NT2/D1 (cell line): ENCODE results near the gene ANKHD1.

ENCODE experiments used
- DNase-seq: peaks from one replicate; pipeline ENCODE4 v3.0.0-alpha.2; 2011; ENCODE audit warnings: low read depth, low spot score
- H3K27me3 ChIP-seq: 2 replicates; pipeline ENCODE4 v1.6.0; 2011; ENCODE audit warnings: mild to moderate bottlenecking; ENCODE audit not compliant: insufficient read length, insufficient read depth
- H3K36me3 ChIP-seq: 2 replicates; pipeline ENCODE4 v1.6.1; 2011; ENCODE audit warnings: mild to moderate bottlenecking, low read length, mixed read lengths; ENCODE audit not compliant: insufficient read depth, insufficient read length
- H3K4me1 ChIP-seq: 2 replicates; pipeline ENCODE4 v1.5.1; 2011; ENCODE audit not compliant: insufficient read depth, insufficient read length
- H3K4me3 ChIP-seq: 2 replicates; pipeline ENCODE4 v1.5.1; 2011; ENCODE audit warnings: low read depth; ENCODE audit not compliant: insufficient read length
- H3K9ac ChIP-seq: 2 replicates; pipeline ENCODE4 v1.6.0; 2011; ENCODE audit warnings: low read depth; ENCODE audit not compliant: insufficient read length
- H3K9me3 ChIP-seq: 2 replicates; pipeline ENCODE4 v1.5.1; 2011; ENCODE audit warnings: mild to moderate bottlenecking, low read length; ENCODE audit not compliant: insufficient read depth
- SUZ12 ChIP-seq: IDR thresholded peaks from 2 replicates; pipeline ENCODE4 v1.6.1; 2011; ENCODE audit not compliant: insufficient read length, insufficient read depth; ENCODE audit errors: extremely low read depth
- YY1 ChIP-seq: IDR thresholded peaks from 2 replicates; pipeline ENCODE4 v1.6.1; 2011; ENCODE audit not compliant: insufficient read length, insufficient read depth
- ZNF274 ChIP-seq: IDR thresholded peaks from 2 replicates; pipeline ENCODE4 v1.6.1; 2011; ENCODE audit warnings: mild to moderate bottlenecking, low read depth, low read length

Gene ANKHD1

GRCh38 chr5:140399979-140400729 lies 1.5 kb upstream of the ANKHD1 start:
- no peak for TF ChIP-seq YY1
- TF ChIP-seq SUZ12 = no peak
- TF ChIP-seq ZNF274 = no peak
- Histone ChIP-seq H3K4me3 (peak overlapping the region; percentile 50), H3K4me1 (no peaks in the 10 kb centered on the region), H3K9me3 (no peaks in the 10 kb centered on the region), H3K27me3 (no peaks in the 10 kb centered on the region), H3K9ac (peak overlapping the region; percentile 72), H3K36me3 (peaks cover 3% of the 10 kb centered on the region)
- DNase-seq = no peak

- Histone ChIP-seq H3K9ac (peak overlapping the region; percentile 72), H3K36me3 (peaks cover 3% of the 10 kb centered on the region), H3K27me3 (no peaks in the 10 kb centered on the region), H3K4me3 (peak overlapping the region; percentile 50), H3K4me1 (no peaks in the 10 kb centered on the region), H3K9me3 (no peaks in the 10 kb centered on the region)
- no peak for TF ChIP-seq ZNF274
- TF ChIP-seq SUZ12 = no peak
- no peak for TF ChIP-seq YY1
- peak; percentile 92 for DNase-seq
These were observed 787 bp upstream of the ANKHD1 start for GRCh38 chr5:140400730-140401361.

- Histone ChIP-seq H3K9ac (peak overlapping the region; percentile 98), H3K4me3 (peak overlapping the region; percentile 98), H3K9me3 (no peaks in the 10 kb centered on the region), H3K36me3 (peaks cover 9% of the 10 kb centered on the region), H3K4me1 (no peaks in the 10 kb centered on the region), H3K27me3 (no peaks in the 10 kb centered on the region)
- TF ChIP-seq YY1 (no peak), SUZ12 (no peak)
- no peak for DNase-seq
These were observed 833 bp downstream of the ANKHD1 start for GRCh38 chr5:140402258-140403074.

GRCh38 chr5:140403613-140404012 lies 2.0 kb downstream of the ANKHD1 start:
- no peak for DNase-seq
- no peak for TF ChIP-seq SUZ12
- TF ChIP-seq ZNF274 = no peak
- TF ChIP-seq YY1 = no peak
- Histone ChIP-seq H3K27me3 (no peaks in the 10 kb centered on the region), H3K4me3 (no peak overlapping the region), H3K4me1 (no peaks in the 10 kb centered on the region), H3K9me3 (no peaks in the 10 kb centered on the region), H3K9ac (no peak overlapping the region), H3K36me3 (peaks cover 9% of the 10 kb centered on the region)

- TF ChIP-seq ZNF274 (no peak), SUZ12 (no peak), YY1 (no peak)
- H3K4me1 ChIP-seq = no peaks in the 10 kb centered on the region
- H3K36me3 ChIP-seq = peaks cover 7% of the 10 kb centered on the region
- DNase-seq = no peak
- no peak overlapping the region for H3K9ac ChIP-seq
- H3K4me3 ChIP-seq = no peak overlapping the region
- H3K27me3 ChIP-seq = no peaks in the 10 kb centered on the region
- no peaks in the 10 kb centered on the region for H3K9me3 ChIP-seq
These were observed 7.2 kb downstream of the ANKHD1 start for GRCh38 chr5:140408750-140409241.

GRCh38 chr5:140413230-140413629 lies 11.6 kb downstream of the ANKHD1 start:
- DNase-seq = no peak
- Histone ChIP-seq H3K4me3 (no peak overlapping the region), H3K27me3 (no peaks in the 10 kb centered on the region), H3K36me3 (no peaks in the 10 kb centered on the region), H3K9me3 (no peaks in the 10 kb centered on the region), H3K9ac (no peak overlapping the region), H3K4me1 (no peaks in the 10 kb centered on the region)
- no peak for TF ChIP-seq YY1
- no peak for TF ChIP-seq SUZ12
- TF ChIP-seq ZNF274 = no peak
